ENCODE data around the gene ZNF670.

- TF ChIP-seq CTCF (IDR thresholded peaks at IDR 0.05), result no peak
- TF ChIP-seq ZFX (IDR thresholded peaks at IDR 0.05; ENCODE audit: borderline replicate concordance), result no peak
These were observed 8.6 kb upstream of the ZNF670 start for GRCh38 chr1:247087256-247087655.
